HG02943 (cell line): ENCODE data around the gene ARMC5.
"Not testable (repeated sequence)": the region's sequence is repeated elsewhere in the genome, so short reads cannot be mapped to it uniquely, and the experiment has no call there.

Source experiments
- ATAC-seq: cut with Tn5 transposase; IDR thresholded peaks from one replicate; pipeline ENCODE4 v1.9.1; 2021; ENCODE audit warnings: mild to moderate bottlenecking, low read depth, moderate library complexity; ENCODE audit not compliant: unreplicated experiment

Gene ARMC5

GRCh38 chr16:31430380-31431052, 28.8 kb upstream of the ARMC5 start:
- ATAC-seq, result no peak

DNA sequence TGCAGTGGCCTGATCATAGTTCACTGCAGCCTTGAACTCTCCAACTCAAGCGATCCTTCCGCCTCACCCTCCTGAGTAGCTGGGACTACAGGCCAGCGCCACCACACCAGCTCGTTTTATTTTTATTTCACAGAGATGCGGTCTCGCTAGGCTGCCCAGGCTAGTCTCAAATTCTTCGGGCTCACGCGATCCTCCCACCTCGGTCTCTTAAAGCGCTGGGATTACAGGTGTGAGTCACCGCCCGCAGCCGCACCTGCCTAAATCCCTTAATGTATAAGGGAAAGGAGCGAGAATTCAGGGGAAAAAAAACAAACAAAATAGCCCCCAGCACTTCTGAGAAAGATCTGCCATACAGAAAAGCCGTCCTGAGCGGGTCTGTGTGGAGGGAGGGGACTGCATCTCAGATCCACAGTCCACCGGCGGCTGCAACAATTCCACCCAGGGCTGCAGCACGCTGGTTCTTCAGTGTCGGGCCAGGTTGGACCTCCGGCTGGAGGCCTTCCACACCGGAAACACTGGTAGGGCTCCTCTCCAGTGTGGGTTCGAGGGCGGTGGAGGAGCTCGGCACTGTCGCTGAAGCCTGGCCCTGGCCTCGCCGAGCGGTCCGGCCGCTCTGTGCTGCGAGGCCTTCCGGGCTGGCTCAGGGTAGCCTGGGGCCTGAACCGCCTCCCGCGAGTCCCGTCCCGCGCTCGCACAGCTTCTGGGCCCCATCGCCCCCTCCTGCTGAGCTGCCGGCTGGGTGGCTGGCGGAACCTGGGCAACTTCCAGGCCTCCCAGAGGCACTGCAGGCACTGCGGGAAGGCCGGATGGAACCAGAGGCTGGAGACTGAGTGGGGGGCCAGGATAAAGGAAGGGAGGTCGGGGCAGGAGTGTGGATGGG, 23.7 kb upstream of the ARMC5 start:
- no peak for ATAC-seq

- no peak for ATAC-seq
These were observed 22.9 kb upstream of the ARMC5 start for GRCh38 chr16:31436221-31437045.

DNA sequence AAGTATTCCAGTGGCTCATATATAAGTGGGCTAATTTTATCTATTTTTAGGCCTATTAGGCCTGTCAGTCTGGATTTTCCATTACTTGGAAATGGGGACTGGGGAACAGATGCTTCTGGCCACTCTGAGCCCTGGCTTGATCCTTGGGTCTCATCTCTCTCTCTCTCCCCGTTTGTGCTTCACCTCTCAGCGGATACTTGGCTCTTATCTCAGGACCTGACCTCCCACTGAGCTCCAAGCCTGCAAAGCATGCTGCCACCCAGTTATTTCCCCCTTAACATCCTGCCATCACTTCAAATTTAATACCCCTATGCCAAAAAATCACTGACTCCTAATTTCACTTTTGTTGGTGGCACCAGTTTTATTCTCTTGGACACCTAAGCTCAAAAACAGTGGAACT, 20.9 kb upstream of the ARMC5 start:
- ATAC-seq, result no peak

GRCh38 chr16:31439023-31439422, 20.3 kb upstream of the ARMC5 start:
- ATAC-seq, result not testable (repeated sequence)

DNA sequence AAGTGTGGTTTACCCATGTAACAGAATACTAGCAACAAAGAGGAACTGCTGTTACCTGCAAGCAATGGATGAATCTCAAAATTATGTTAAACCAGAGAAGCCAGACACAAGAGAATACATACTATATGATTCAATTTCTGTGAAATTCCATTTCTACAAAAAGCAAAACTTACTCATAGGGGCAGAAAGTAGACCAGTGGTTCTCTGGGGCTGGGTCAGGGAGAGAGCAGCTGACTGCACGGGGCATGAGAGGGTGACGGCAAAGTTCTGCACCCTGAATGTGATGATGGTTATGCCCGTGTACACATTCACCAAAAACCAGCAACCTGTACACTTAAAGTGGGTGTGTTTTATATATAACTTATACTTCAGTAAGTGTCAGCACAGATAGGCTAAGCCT, 19.8 kb upstream of the ARMC5 start:
- no peak for ATAC-seq

DNA sequence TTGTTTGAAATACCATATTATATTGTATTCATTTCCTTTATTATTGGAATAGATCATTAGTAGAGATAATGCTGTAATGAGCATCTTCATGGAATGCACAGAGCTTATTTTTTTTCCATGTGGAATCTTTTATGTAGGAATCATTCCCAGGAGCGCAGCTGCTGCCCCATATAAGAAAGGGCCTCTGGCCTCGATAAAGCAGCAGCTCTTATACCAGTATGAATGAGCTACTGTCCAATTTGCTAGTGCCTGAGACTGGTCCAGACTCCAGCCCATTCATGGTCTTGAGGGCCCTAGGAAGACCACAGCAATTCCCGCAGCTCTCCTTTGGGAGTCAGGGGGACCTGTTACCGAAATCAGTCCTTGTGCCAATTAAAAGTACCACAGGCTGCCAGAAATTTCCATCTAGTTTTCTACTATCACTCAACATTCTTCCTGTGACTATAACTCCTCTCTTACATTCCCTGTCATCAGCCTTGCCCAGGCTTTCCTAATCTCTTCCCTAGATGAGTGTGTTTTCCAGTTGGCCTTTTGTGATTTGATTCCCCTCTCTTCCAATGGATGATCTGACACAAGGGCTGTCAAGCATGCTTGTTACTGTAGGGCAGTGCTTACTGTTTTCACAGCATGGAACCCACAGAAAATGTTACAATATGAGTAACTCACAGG, 18.7 kb upstream of the ARMC5 start:
- ATAC-seq, result no peak

GRCh38 chr16:31441956-31442355, 17.3 kb upstream of the ARMC5 start:
- ATAC-seq, result no peak

- ATAC-seq, result not testable (repeated sequence)
These were observed 13.4 kb upstream of the ARMC5 start for GRCh38 chr16:31445931-31446330.

DNA sequence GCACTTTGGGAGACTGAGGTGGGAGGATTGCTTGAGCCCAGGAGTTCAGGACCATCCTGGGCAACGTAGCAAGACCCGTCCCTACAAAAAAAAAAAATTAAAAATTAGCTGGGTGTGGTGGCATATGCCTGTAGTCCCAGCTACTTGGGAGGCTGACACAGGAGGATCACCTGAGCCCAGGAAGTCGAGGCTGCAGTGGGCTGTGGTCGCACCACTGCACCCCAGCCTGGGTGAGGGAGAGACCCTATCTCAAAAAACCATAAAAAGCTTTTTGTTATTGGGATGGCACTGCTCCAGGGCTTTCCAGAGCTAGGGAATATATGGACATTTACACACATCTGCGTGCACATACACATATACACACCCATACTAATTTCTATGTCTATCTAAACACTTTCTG, 8.1 kb upstream of the ARMC5 start:
- no peak for ATAC-seq

DNA sequence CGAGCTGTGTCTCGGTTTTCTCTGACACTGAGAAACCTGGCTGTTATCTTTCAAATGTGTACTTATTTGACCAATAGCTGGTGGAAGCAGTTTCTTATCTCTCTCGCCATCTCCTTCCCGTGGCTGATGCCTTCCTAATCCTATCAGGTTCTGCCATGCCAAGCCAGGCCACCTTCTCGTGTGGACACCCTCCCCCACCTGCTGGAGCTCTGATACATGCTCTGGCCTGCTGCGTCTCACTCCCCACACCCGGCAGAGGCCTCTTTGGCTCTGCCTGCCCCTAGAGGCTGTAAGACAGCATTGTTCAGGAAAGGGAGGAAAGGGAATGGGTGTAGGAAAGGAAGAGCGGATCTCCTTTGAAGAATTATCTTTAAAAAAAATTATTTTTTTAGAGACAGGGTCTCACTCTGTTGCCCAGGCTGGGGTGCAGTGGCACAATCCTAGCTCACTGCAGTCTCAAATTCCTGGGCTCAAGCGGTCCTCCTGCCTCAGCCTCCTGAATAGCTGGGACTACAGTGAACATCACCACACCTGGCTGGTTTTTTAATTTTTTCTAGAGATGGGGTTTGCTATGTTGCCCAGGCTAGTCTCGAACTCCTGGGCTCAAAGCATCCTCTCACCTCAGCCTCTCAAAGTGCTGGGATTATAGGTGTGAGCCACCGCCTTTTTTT, 7.5 kb upstream of the ARMC5 start:
- ATAC-seq, result no peak

DNA sequence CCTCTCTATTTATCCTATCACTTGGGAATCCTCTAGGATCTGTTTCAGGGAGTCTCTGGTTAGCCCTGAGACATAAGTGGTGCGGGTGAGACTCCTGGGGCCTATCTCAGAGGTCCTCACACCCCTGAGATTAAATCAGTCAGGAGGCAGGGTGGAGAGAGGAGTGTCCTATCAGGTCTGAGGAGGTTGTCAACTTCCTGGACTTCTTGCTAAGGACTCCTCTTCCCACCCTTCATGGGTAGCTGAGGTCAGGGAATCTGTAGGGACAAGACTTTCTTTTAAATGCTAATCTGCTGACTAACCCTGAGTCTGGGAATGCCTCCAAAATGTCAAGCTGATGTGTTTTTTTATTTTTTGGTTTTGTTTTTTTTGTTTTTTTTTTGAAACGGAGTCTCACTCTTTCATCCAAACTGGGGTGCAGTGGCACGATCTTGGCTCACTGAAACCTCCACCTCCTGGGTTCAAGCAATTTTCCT, 6.6 kb upstream of the ARMC5 start:
- no peak for ATAC-seq

DNA sequence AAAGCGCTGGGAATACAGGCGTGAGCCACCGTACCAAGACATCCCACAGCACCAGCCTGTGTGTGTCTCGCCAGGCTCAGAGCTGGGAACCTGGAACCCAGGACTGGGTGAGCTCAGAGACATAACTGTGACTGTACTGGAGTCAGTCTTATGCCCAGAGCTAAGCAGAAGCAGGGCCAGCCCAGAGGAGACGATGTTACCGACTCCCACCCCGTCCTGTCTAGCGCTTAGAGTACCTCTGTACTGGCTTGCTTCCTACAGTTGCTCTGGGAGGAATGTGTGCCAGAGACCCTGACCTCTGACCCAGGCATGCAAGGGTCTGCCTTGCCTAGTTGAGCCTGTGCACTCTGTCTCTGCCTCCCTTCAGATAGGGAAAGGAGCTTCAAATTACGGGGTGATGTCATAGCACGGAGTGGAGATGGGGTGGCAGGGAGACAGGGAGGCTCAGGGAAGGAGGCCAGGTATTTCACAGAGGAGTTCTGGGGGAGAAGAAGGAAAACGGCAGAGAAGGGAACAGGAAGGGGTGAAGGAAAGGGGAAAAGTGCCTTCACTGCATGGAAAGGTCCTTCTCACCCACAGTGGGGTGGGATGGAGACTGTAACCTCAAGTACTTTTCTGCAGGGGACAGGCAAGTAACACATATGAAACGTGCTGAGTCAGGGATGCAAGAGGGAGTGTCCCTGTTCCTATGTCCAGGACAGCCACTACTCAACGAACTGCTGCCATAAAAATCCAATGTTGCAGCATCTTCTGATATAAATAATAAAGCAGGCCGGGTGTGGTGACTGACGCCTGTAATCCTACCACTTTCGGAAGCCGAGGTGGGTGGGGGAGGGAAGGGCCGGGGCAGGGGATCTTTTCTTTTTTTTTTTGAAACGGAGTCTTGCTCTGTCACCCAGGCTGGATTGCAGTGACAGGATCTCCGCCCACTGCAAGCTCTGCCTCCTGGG, 5.8 kb upstream of the ARMC5 start:
- no peak for ATAC-seq

DNA sequence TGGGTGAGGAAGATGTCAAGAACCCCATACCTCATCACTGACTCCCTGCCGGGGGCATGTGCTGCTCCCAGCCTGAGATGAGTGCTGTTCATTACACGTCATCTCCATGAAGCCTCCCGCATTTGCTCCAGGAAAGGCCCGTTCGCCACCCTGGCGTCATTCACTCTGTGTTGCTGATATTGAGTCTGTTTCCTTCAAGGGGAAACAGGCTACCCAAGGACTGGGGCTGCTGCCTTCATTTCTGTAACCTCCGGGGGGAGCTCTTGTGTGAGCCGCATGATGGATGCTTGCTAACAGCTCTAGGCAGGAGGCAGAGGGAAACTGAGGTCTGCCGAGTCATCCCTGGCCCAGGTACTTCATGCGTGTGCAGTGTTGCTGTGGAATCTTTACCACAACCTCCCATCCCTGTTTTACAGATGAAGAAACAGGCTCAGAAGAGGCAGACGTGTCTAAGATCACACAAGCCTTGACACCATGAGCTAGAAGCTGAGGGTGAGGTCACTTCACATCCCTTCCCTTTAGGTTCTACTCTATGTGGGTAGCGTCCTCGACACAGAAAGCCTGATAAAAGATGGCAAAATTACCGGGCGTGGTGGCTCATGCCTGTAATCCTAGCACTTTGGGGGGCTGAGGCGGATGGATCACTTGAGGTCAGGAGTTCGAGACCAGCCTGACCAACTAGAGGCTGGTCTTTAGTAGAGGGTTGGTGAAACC, 3.5 kb upstream of the ARMC5 start:
- ATAC-seq, result no peak

GRCh38 chr16:31456988-31457360, 2.3 kb upstream of the ARMC5 start:
- ATAC-seq, result no peak

DNA sequence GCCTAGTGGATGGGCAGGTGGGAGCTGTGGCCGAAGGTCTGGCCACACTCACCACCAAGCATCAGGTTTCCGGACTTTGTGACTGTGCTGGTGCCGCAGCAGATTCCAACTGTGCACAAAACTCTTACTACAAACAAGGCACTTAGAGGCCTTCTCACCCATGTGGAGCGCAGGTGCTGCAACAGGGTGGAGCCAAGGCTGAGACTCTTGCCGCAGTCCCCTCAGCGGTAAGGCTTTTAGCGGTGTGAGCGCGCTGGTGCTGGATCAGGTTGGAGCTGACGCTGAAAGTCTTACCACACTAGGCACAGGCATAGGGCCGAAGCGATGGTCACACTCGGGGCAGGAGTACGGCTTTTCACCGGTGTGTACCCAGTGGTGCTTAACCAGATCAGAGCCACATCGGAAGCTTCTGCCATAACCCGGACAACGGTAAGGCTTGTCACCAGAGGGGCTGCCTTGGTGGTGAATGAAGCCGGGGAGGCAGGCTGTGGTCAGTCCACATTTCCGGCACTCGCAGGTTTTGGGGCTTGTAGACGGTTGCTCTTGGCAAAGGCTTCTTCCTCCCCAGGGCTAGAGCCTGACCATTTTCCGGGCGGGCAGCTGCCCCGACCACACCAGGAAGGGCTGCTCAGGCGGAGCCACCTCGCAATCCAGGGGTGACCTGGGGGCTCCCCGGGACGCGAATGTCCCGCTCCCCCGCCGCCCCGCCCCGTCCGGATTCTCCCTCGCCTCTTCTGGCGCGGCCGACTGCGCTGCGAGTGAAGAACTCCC, 1.0 kb upstream of the ARMC5 start:
- no peak for ATAC-seq
